DMS 273 (cell line): ENCODE results near the gene SLC45A1.

ENCODE experiments used
- DNase-seq: peaks from one replicate; lab custom pipeline; 2025; ENCODE audit not compliant: unreplicated experiment; lab: John Stamatoyannopoulos, UW

Gene SLC45A1

GRCh38 chr1:8311068-8311718 lies 6.7 kb upstream of the SLC45A1 start:
- DNase-seq, result no peak

- DNase-seq, result no peak
Observed at GRCh38 chr1:8312235-8313218, 5.4 kb upstream of the SLC45A1 start.

GRCh38 chr1:8313231-8313630 lies 4.7 kb upstream of the SLC45A1 start:
- DNase-seq, result no peak

- peak; percentile 86 for DNase-seq
Observed at GRCh38 chr1:8314346-8315280, 3.3 kb upstream of the SLC45A1 start.

- peak; percentile 33 for DNase-seq
Observed at GRCh38 chr1:8315573-8316475, 2.1 kb upstream of the SLC45A1 start.

- peak; percentile 32 for DNase-seq
Observed at GRCh38 chr1:8318436-8318835, 522 bp downstream of the SLC45A1 start.

- DNase-seq, result no peak
Observed at GRCh38 chr1:8321612-8322011, 3.7 kb downstream of the SLC45A1 start.

GRCh38 chr1:8323706-8324105 lies 5.8 kb downstream of the SLC45A1 start:
- no peak for DNase-seq

GRCh38 chr1:8324176-8324810 lies 6.4 kb downstream of the SLC45A1 start:
- DNase-seq, result no peak

GRCh38 chr1:8325771-8326170 lies 7.9 kb downstream of the SLC45A1 start:
- no peak for DNase-seq

GRCh38 chr1:8326265-8326664 lies 8.4 kb downstream of the SLC45A1 start:
- DNase-seq, result no peak

GRCh38 chr1:8328271-8328670 lies 10.4 kb downstream of the SLC45A1 start:
- DNase-seq, result no peak

- no peak for DNase-seq
Observed at GRCh38 chr1:8329439-8329838, 11.5 kb downstream of the SLC45A1 start.

GRCh38 chr1:8329858-8330257 lies 11.9 kb downstream of the SLC45A1 start:
- DNase-seq, result no peak

GRCh38 chr1:8330271-8331125 lies 12.6 kb downstream of the SLC45A1 start:
- DNase-seq, result no peak

- DNase-seq, result no peak
Observed at GRCh38 chr1:8332806-8333205, 14.9 kb downstream of the SLC45A1 start.

- no peak for DNase-seq
Observed at GRCh38 chr1:8333246-8333987, 15.5 kb downstream of the SLC45A1 start.
